IgD-negative memory B cell (primary cell): ENCODE measurements around the gene AUNIP. TPM values are rescaled to one million over a fixed set of nuclear protein-coding genes. Genes with fewer than 3 reads are reported as not detected.

Experiments used
- H3K27ac Mint-ChIP-seq, 3 donors: one replicate each; pipeline ENCODE4 v1.8.0; 2020 to 2022; ENCODE audit warnings: mild to moderate bottlenecking in 3 of 3, mixed read lengths in 3 of 3, moderate library complexity in 1 of 3
- H3K27me3 Mint-ChIP-seq: one replicate; pipeline ENCODE4 v1.8.0; 2021; ENCODE audit warnings: mixed read lengths
- H3K36me3 Mint-ChIP-seq: one replicate; pipeline ENCODE4 v1.8.0; 2020; ENCODE audit warnings: mild to moderate bottlenecking, mixed read lengths
- H3K4me1 Mint-ChIP-seq, 3 donors: one replicate each; pipeline ENCODE4 v1.8.0; 2020 to 2022; ENCODE audit warnings: mixed read lengths in 3 of 3, mild to moderate bottlenecking in 1 of 3
- H3K4me3 Mint-ChIP-seq, 4 donors: one replicate each; pipeline ENCODE4 v1.8.0; 2020 to 2022; ENCODE audit warnings: mild to moderate bottlenecking in 4 of 4, mixed read lengths in 4 of 4, moderate library complexity in 3 of 4
- H3K9me3 Mint-ChIP-seq, 3 donors: one replicate each; pipeline ENCODE4 v1.8.0; 2020 to 2021; ENCODE audit warnings: mixed read lengths in 3 of 3, mild to moderate bottlenecking in 1 of 3
- polyA plus RNA-seq: library from polyadenylated mRNA; unstranded; fragments of 300-500 nt; fragmentation: Illumina TruSeq; gene quantifications from one replicate; pipeline ENCODE4 v1.2.3, GENCODE V29; 2021

Gene AUNIP
- polyA plus RNA-seq, 1 donor from 2014 or later, result not detected

DNA sequence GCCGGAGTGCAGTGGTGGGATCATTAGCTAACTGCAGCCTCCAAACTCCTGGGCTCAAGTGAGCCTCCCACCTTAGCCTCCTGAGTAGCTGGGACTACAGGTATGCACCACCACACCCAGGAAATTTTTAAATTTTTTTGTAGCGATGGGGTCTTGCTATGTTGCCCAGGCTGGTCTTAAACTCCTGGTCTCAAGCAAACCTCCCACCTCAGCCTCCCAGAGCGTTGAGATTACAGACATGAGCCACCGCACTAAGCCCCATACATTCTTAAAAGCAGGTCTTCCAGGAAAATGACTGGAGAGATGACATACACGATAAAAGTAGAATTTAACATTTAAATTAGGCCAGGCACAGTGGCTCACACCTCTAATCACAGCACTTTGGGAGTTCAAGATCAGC, 26.1 kb downstream of the AUNIP start:
- no peaks in the 10 kb centered on the region for H3K9me3 Mint-ChIP-seq
- H3K27ac Mint-ChIP-seq, result no peak overlapping the region
- no peaks in the 10 kb centered on the region for H3K36me3 Mint-ChIP-seq
- no peaks in the 10 kb centered on the region for H3K27me3 Mint-ChIP-seq
- no peak overlapping the region for H3K4me3 Mint-ChIP-seq
- peaks cover 0 to 3% (median 1%) of the 10 kb centered on the region in 3 donors for H3K4me1 Mint-ChIP-seq

DNA sequence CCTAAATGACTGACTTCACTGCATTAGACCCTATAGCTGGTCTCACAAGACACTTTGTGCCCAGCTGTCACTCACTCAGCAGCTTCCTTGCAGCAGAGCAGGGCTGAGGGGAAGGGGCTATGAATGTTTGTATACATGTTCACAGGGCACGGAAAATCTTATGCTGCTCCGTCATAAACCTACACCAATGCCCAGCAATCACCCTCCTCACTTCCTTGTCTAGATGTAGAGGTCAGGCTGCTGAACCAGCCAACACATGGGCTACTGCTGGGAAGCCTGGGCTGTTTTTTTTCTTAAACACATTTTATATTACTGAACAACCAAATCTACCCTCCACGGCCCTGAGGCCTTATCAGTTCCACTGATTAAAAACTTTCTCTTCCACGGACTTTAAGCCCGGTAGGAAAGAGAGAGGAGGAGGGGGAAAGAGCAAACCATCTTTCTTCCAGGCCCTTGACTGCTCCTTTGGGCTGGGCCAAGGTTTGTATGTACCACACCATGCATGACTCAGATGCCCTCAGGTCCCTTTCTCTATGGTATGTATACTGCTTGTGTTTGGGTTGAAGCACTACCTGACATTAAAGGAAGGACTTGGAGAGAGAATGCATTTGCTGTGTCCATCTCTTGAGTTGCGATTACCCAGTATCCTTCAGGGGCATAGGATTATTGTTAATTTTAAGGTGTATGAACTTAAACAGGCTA, 26.8 kb downstream of the AUNIP start:
- no peaks in the 10 kb centered on the region for H3K9me3 Mint-ChIP-seq
- H3K27ac Mint-ChIP-seq, result no peak overlapping the region
- H3K36me3 Mint-ChIP-seq, result peaks cover 4% of the 10 kb centered on the region
- H3K4me3 Mint-ChIP-seq, result no peak overlapping the region
- H3K4me1 Mint-ChIP-seq, result peaks cover 0 to 3% (median under 1%) of the 10 kb centered on the region in 3 donors
- H3K27me3 Mint-ChIP-seq, result no peaks in the 10 kb centered on the region

DNA sequence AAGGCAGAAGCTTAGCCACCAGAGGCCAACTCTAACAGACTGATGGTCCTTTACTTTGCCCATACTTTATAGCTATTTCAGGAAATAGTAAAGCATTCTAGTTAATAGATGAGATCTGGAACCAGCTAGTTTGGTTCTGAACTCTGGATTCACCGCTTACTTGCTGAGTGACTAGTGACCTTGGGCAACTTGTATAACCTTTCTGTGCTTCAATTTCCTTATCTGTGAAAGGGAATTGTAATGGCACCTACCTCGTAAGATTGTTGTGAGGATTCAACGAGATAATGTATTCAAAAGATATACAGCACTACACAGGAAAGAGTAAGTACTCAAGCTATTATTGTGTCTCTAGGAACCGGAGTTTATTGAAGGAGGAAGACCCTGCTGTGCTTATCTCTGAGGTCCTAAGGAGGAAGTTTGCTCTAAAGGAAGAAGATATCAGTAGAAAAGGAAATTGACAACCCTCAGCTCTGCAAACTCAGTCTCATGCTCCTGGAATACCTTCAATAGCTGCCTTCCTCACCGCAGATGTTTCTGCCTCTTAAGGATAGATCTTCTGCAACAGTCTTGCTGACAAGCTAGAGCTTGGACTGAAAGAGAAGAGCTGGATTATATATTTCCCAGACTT, 27.6 kb downstream of the AUNIP start:
- Mint-ChIP-seq H3K4me3 (no peak overlapping the region), H3K9me3 (no peaks in the 10 kb centered on the region), H3K36me3 (peaks cover 4% of the 10 kb centered on the region), H3K27ac (peak overlapping the region in 1 of 3 donors; percentile 23), H3K27me3 (no peaks in the 10 kb centered on the region), H3K4me1 (peaks cover 0 to under 1% (median 0%) of the 10 kb centered on the region in 3 donors)

DNA sequence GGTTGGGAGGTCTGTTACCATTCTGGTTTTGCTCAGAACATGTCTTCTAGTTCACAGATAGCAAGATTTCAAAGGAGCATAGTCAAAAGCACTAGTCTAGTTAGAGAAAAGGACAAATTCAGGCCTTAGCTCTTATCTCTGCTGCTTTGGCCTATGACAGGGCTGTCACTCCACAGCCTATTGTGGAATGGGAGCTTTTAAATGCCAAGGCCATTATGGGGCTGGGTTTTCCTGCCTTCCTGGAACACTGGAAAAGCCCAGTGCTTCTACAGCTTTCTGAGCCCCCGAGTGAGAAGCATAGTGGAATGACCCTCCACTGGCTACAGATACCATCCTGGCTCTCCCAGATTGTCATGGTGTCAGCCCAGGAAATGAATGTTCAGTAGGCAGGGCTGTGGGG, 30.2 kb downstream of the AUNIP start:
- H3K36me3 Mint-ChIP-seq, result peaks cover 5% of the 10 kb centered on the region
- no peaks in the 10 kb centered on the region for H3K4me1 Mint-ChIP-seq
- H3K9me3 Mint-ChIP-seq, result no peaks in the 10 kb centered on the region
- H3K4me3 Mint-ChIP-seq, result no peak overlapping the region
- H3K27ac Mint-ChIP-seq, result no peak overlapping the region
- no peaks in the 10 kb centered on the region for H3K27me3 Mint-ChIP-seq

DNA sequence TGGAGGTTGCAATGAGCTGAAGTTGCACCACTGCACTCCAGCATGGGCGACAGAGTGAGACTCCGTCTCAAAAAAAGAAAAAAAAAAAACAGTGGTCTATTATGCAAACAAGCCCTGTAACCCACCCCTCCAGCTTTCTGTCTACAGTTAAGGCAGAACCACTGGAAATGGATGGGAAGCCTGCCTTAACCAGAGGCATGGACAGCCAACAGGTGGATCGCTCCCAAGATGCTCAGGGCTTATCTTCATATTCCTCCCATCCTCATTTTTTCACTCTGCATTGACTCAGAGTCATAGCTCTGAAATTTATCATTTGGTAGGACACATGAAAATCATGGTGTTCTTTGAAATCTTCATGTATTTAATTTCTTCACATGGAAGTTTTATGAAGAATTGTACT, 30.8 kb downstream of the AUNIP start:
- Mint-ChIP-seq H3K4me3 (no peak overlapping the region), H3K27ac (no peak overlapping the region), H3K9me3 (no peaks in the 10 kb centered on the region), H3K4me1 (peaks cover 0 to 3% (median 0%) of the 10 kb centered on the region in 3 donors), H3K27me3 (no peaks in the 10 kb centered on the region), H3K36me3 (peaks cover 5% of the 10 kb centered on the region)

DNA sequence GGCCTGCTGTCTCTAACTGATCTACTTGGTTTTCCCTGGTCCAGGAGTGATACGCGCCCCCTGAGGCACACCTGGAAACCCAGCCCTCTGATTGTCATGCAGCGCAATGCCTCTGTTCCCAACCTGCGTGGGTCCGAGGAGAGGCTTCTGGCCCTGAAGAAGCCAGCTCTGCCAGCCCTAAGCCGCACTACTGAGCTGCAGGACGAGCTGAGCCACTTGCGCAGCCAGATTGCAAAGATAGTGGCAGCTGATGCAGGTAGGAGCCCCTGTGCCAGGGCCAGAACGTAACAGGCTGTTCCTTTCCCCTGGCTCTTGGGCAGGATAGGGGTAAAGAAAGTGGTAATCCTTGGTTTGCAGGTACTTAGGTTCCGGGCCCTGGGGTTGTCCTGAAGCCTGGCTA, 32.7 kb downstream of the AUNIP start:
- Mint-ChIP-seq H3K4me1 (peaks cover 0 to 8% (median 4%) of the 10 kb centered on the region in 3 donors), H3K27me3 (no peaks in the 10 kb centered on the region), H3K36me3 (peaks cover 5% of the 10 kb centered on the region), H3K9me3 (no peaks in the 10 kb centered on the region), H3K4me3 (no peak overlapping the region), H3K27ac (no peak overlapping the region)

DNA sequence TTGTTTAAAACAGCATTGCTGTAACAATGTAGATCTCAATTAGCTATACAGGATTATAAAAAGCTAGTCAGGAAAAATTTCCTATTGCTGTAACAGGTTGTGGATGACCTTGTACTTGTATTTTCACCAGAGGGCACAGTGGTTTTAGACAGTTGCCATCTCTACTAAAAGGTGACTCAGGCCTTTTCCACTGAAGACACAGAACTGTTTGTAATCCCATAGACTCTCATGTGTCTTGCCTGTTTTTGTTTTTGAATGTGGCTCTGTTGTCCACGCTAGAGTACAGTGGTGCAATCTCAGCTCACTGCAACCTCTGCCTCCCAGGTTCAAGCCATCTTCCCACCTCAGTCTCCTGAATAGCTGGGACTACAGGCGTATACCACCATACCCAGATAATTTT, 33.7 kb downstream of the AUNIP start:
- peaks cover 6 to 17% (median 12%) of the 10 kb centered on the region in 3 donors for H3K4me1 Mint-ChIP-seq
- no peaks in the 10 kb centered on the region for H3K27me3 Mint-ChIP-seq
- no peak overlapping the region for H3K4me3 Mint-ChIP-seq

DNA sequence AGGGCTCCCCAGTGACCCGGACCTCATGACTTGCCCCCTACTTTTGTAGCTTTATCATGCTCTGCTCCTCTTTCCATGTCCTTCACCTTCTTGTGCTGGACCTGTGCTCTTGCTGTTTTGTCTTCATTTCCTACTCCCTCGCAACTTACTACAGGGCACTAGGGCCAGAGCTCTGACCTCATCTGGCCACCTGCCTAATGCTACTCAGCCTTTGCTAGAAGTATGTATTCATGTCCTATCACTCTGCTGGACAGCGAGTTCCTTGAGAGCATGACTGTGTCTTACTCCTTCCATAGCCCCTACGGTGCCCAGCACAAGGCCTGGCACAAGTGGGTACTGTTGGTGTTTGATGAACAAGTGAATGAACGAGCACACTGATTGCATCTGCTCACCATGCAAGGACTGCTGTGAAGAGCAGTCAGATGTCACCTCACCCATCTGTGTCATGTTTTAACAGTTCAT, 37.6 kb downstream of the AUNIP start:
- peaks cover 7 to 25% (median 17%) of the 10 kb centered on the region in 3 donors for H3K4me1 Mint-ChIP-seq
- peak overlapping the region; percentile 63 to 96 (median 86) for H3K4me3 Mint-ChIP-seq
- peaks cover 1% of the 10 kb centered on the region for H3K36me3 Mint-ChIP-seq
- H3K9me3 Mint-ChIP-seq, result no peaks in the 10 kb centered on the region
- H3K27me3 Mint-ChIP-seq, result no peaks in the 10 kb centered on the region
- H3K27ac Mint-ChIP-seq, result no peak overlapping the region

More for the DNA sequence above, 33.7 kb downstream of the AUNIP start:
- Mint-ChIP-seq H3K9me3 (no peaks in the 10 kb centered on the region), H3K36me3 (peaks cover 5% of the 10 kb centered on the region), H3K27ac (no peak overlapping the region)

DNA sequence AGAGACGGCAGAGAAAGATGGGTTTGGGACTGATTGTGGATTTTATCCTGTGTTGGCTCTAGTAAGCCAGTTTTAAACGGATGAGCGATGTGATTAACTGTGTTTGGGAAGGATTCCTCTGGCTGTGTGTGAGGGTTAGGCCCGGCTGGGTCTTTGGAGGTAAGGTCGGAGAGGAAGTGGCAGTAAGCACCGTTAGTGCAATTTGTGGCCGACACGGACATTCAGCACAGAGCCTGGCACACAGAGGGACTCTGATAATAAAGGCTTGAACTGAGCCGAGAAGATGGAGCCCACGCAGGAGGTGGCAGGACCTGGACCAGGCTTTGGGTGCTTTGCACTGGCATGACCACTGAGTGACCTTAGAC, 38.2 kb downstream of the AUNIP start:
- no peaks in the 10 kb centered on the region for H3K27me3 Mint-ChIP-seq
- no peaks in the 10 kb centered on the region for H3K9me3 Mint-ChIP-seq
- H3K4me3 Mint-ChIP-seq, result peak overlapping the region; percentile 85 to 97 (median 91)
- H3K36me3 Mint-ChIP-seq, result no peaks in the 10 kb centered on the region
- H3K4me1 Mint-ChIP-seq, result peaks cover 7 to 25% (median 17%) of the 10 kb centered on the region in 3 donors
- peak overlapping the region in 2 of 3 donors; percentile 57 to 69 for H3K27ac Mint-ChIP-seq

DNA sequence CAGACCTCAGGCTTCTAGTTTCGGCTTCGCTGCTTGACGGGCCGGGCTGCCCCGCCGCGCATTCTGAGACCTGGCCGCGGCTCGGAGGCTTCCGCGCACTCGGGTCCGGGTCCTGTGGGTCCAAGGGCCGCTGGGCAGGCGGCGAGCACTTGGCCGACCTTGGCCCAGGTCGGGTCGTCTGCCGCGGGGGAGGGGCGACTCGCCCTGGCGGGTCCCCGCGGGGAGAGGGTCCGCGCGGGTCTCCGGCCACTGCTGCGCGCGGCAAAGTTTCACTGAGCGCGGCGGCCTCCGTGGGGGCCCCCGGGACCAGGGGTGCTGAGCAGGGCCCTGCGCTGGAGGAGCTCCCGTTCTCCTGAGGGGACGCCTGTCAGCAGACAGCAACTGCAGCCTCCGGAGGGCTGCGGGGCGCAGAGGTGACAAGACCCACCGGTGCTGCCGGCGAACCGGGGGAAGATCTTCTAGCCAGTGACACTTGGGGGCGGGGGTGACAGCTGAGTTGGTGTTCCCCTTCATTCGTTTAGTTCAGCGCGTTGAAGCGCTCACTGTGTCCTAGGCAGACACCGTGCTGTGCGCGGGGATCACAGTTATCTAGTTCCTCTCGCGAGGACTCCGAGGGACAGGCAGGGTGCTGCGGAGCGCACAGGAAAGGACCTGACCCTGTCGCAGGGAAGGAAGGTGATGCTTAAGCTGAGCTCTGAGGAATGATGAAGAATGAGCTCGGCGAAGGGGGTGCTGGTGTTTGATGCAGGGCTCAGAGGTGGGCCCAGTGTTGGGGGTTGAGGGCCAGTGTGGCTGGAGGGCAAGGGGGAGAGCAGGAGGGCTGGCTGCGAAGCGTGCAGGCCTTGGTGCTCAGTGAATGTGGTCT, 38.8 kb downstream of the AUNIP start:
- Mint-ChIP-seq H3K4me1 (peaks cover 7 to 25% (median 17%) of the 10 kb centered on the region in 3 donors), H3K9me3 (no peaks in the 10 kb centered on the region), H3K36me3 (no peaks in the 10 kb centered on the region), H3K27me3 (no peaks in the 10 kb centered on the region), H3K27ac (peak overlapping the region; percentile 87 to 93 (median 90)), H3K4me3 (peak overlapping the region; percentile 89 to 98 (median 97))

DNA sequence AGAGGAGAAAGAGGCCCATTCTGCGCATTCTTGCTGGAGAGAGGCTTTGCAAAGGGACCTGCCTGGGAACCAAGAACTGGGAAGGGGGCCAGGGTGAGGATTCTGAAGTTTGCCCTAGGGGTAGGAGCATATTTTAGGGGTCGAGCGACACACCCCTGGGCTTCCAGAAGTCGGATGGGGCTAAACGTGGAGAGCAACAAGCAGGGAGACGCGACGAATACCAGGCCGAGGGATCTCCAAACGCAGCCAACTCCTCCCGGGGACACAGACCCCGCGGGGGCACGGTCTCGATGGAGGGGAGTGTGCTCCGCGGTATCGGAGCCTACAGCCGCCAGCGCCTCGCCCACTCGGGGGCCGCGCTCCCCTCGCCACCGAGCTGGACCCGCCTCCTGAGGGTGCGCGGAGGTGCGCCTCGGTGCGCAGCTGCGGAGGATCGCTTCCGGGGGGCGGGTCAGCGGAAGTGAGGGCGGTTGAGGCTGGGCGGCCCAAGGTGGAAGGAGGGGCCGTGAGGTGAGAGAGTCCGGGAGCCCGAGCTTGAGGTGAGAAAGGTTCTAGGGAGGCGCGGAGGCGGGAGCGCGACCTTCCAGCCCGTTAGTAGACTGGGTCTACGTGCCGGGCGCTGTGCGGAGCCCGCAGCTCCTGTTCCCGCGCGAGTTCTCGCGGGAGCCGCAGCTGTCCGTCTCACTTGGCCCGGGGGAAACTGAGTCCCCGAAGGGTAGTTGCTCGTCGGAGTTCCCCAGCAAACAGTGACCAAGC, 39.6 kb downstream of the AUNIP start, which contains the start of gene MTFR1L:
MTFR1L (plus strand) TSS at position 464 of the 756 bp plus-strand sequence. CDS start 3,151 bp downstream, outside the sequence.
- H3K27ac Mint-ChIP-seq, result peak within 1 kb of the TSS; percentile 87 to 93 (median 90)
- H3K4me1 Mint-ChIP-seq, result peaks cover 7 to 25% (median 17%) of the 10 kb centered on the region in 3 donors
- no peaks in the 10 kb centered on the region for H3K27me3 Mint-ChIP-seq
- no peaks in the 10 kb centered on the region for H3K9me3 Mint-ChIP-seq
- H3K36me3 Mint-ChIP-seq, result no peaks in the 10 kb centered on the region
- H3K4me3 Mint-ChIP-seq, result peak within 1 kb of the TSS; percentile 89 to 98 (median 97)

DNA sequence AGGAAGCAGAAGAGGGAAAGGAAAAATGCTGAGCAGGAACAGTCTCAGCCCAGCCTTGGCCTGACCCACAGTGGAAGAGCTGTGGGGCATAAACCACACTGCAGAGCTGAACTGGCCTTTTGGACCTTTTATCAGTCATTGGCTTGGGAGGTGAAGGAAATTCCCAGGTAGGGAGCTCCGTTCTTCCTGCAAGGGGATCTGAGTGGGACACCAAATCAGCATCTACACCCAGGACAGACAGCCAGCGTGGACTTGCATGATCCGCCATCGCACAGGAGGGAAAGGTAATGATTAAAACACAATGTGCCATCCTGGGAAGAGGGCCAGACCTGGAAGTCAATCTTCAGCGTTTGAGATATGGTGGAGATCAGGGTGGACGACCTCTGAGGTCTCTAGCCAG, 40.7 kb downstream of the AUNIP start:
- Mint-ChIP-seq H3K36me3 (no peaks in the 10 kb centered on the region), H3K4me1 (peaks cover 7 to 23% (median 17%) of the 10 kb centered on the region in 3 donors), H3K27me3 (no peaks in the 10 kb centered on the region), H3K9me3 (no peaks in the 10 kb centered on the region), H3K27ac (peak overlapping the region; percentile 87 to 93 (median 90)), H3K4me3 (peak overlapping the region; percentile 47 to 98 (median 86))

DNA sequence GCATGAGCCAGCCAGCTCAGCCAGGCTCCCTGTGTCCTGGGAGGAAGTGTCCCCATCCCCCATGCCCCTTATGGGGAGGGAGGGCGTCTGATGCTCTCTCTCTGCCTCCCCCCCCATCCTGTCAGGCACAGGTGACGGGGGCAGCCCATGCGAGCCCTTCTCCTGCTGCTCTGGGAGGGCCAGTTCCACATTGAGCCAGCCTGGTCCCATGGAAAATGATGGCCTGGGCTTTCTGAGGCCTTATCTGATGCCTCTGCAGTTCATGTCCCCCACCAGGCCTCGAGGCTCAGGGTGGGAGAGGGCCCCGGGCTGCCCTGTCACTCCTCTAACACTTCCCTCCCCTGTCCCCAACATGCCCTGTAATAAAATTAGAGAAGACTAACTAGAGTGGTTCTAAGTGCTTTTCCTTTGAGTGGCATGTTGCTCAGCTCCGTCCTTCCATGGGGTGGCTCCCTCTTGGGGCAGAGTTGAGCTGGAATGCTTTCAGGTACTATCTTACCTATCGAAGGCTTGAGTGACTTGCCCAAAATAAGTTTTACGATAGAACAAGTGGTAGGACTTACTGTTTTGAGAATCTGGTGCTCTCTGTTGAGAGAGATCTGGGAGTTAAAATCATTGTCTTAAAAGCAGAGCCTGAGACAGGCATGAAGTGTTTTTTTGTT, 41.3 kb downstream of the AUNIP start:
- H3K27me3 Mint-ChIP-seq, result no peaks in the 10 kb centered on the region

More for the DNA sequence above, 41.3 kb downstream of the AUNIP start:
- peaks cover 7 to 22% (median 17%) of the 10 kb centered on the region in 3 donors for H3K4me1 Mint-ChIP-seq
- H3K27ac Mint-ChIP-seq, result peak overlapping the region in 2 of 3 donors; percentile 9 to 87
- H3K9me3 Mint-ChIP-seq, result no peaks in the 10 kb centered on the region
- no peaks in the 10 kb centered on the region for H3K36me3 Mint-ChIP-seq
- peak overlapping the region; percentile 47 to 98 (median 86) for H3K4me3 Mint-ChIP-seq
